HG03045 (cell line): Measurements from ENCODE around the gene TSN.

ENCODE experiments used
- ATAC-seq: cut with Tn5 transposase; IDR thresholded peaks from one replicate; pipeline ENCODE4 v1.9.1; 2021; ENCODE audit warnings: mild to moderate bottlenecking, moderate library complexity; ENCODE audit not compliant: unreplicated experiment

TSN gene

DNA sequence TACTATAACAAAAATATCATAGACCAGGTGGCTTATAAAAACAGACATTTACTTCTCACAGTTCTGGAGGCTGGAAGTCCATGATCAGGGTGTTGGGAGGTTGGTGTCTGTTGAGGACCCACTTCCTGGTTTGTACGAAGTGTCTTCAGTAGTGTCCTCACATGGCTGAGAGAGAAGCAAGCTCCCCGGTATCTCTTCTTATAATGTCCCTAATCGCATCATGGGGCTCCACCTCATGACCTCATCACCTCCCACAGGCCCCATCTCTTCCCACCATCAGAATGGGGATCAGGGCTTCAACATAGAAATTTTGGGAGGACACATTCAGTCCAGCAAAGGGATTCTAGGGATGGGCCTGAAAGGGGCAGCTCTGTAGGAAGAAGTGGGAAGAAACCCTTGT, 14.0 kb upstream of the TSN start:
- no peak for ATAC-seq

DNA sequence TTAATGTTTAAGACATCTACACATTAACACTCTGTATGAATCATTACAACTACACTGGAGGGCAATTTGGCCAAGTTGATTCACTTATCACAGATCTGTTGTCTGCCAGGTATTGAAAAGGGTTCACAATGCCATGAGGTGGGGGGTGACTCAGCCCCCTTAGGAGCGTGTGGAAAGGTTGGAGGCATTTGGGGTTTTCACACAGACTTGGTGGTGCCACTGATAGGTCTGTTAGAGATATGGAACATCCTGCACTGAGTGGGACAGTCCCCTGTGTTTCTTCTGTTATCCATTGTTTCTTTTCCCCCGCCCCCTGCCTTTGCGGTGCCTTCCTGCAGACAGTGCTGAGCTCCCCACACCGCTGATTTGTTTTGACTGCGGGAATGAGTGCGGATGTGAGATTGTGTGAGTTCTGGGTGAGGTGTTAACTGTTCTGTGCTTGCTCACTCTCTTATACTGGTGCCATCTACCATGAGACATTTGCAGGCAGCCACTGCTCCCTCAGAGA, 9.3 kb upstream of the TSN start:
- ATAC-seq: no peak

DNA sequence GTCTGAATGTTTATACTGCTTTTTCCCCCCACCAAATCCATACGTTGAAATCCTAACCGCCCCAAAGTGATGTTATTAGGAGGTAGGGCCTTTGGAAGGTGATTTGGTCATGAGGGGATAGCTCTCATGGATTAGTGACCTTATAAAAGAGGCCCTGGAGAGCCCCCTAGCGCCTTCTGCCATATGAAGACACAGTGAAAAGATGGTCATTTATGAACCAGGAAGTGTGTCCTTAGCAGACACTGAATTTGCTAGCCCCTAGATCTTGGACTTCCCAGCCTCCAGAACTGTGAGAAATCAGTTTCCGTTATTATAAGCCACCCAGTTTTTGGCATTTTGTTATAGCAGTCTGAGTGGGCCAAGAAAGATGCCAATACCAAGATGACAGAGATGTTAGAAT, 7.2 kb upstream of the TSN start:
- no peak for ATAC-seq

DNA sequence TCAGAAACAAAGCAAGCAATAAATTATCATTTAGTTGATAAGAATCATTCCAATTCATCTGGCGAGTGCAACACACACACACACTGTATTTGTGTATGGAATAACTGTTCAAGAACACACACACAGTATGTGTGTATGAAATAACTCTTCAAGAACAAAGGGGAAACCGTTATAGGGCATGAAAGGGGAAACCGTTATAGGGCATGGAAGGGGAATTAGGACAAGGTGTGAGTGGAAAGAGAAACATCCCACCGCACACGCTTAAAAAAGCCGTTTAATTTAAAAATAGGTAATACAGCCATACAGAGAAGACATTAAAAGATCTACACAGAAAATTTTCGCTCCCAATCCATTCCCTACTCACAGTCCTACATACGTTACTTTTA, 607 bp upstream of the TSN start:
- ATAC-seq: no peak

DNA sequence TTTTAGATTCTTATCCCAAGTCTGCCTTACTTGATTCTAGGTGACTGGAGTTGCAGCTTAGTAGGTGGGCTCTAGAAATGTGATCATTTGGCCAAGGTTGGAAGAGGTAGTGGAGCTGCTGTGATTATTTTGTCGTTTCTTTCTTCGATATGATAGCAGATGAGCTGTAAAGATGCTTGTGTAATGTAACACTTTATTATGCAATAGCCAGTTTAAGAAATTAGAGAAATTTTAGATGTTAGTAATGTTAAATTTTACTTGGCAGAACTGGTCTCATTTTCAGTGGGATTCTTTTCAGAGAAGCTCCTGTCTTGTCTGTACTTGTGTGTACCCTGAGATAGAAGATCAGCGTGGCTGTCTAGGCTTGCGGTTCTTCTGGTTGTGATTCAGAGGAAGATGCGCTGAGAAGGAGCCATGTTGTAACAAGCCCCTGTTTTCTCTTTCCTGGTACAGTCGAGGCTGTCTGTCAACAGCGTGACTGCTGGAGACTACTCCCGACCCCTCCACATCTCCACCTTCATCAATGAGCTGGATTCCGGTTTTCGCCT, 9.3 kb downstream of the TSN start:
- ATAC-seq: no peak

DNA sequence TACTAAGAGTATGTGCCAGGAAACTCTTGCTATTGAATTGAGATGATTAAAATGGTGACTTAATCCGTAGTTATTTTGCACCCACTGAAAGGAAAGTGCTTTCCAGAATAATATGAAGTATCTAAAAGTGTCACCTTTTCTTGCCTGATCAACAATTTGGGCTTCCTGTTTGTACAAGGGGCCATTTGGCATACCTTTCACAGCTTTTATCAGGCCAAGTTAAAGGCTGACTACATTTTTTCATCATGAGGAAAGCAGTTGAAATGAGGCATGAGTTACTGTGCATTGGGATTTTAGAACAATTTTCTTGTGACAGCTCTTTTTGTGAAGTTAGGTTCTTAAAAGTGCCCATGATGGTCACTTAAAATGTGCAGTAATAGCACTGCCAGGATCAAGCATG, 11.2 kb downstream of the TSN start:
- no peak for ATAC-seq

DNA sequence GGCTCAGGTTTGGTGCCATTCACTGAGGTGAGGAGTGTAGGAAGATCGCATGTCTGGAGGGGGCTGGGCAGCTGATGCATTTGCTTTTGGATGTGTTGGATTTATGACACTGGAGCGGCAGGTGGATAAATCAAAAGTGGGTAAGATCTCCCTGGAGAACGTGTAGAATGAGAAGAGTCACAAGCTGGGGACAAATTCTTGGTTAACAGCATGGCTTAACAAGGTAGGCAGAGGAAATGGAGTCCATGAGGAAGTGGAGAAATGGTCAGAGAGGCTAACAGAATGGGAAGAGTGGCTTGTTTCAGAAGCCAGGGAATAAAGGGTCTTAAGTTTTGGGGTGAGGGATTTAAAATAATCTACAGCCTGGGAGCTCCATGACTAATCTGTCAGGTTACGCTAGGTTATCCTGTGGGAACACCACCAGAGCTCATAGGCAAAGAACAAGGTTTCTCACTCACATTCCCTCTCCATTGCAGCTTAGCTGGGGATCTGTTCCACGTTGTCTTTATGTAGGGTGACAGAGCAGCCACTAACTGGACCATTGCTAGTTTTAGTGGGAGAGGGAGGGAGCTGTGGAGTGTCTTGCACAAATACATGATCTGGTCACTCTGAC, 12.8 kb downstream of the TSN start:
- no peak for ATAC-seq

DNA sequence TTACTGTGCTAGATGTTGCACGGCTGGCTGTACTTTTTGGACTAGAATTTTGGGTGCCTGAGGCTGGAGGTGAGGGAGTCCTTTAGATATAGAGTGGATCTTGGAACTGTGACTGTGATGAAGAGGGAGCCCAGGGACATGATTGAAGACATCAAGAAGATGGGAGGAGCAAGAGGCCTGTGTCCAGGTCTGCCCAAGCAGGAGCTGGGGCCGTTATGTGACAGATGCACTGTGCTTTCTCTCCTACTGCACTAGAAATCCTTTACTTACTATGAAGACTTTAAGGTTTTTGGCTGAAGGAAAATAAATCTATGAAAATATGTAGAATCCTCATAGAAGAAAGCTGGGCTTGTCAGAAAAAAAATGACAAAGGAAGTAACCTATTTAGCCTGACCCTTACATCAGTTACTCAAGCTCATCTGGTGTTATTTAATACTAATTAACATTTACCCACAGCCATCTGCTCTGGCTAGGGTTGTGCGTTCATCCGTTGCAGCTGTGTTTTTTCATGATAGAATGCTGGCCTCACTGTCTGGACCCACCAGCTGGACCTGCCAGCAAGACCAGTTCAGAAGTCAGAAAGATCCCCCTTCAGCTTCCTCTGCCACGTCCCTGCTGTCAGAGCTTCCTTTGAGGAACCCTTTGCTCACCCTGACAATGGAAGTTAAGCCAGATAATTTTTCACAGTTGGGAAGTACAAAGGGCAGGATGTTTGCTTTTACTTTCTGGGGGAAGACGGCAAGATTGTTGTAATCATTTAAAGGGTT, 16.7 kb downstream of the TSN start:
- no peak for ATAC-seq

DNA sequence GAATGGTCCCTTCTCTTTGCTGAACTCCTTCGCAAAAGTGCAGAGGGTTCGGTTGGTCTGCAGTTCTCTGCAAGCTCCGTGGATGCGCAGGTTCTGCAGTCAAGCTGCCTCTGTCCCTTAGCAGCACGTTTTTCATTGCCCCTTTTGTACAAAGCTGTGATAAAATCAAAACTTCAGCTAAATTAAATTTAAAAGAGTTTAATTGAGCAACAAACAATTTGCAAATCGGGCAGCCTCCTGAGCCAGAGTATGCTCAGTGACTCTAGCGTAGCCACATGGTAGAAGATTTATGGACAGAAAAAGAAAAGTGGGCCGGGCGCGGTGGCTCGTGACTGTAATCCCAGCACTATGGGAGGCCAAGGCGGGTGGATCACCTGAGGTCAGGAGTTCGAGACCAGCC, 18.8 kb downstream of the TSN start:
- ATAC-seq: no peak

DNA sequence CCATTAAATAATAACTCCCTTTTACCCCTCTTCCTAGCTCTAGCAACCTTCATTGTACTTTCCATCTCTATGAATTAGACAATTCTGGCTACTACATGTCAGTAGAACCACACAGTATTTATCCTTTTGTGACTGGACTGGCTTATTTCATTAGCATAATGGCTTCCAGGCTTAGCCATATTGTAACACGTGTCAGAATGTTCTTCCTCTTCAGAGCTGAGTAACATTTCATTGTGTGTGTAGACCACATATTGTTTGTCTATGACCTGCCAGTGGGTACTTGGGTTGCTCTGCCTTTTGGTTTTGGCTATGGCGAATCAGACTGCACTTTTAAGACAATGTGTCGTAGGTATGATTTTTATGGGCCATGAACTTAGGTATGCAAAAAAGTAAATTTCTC, 20.9 kb downstream of the TSN start:
- ATAC-seq: no peak

DNA sequence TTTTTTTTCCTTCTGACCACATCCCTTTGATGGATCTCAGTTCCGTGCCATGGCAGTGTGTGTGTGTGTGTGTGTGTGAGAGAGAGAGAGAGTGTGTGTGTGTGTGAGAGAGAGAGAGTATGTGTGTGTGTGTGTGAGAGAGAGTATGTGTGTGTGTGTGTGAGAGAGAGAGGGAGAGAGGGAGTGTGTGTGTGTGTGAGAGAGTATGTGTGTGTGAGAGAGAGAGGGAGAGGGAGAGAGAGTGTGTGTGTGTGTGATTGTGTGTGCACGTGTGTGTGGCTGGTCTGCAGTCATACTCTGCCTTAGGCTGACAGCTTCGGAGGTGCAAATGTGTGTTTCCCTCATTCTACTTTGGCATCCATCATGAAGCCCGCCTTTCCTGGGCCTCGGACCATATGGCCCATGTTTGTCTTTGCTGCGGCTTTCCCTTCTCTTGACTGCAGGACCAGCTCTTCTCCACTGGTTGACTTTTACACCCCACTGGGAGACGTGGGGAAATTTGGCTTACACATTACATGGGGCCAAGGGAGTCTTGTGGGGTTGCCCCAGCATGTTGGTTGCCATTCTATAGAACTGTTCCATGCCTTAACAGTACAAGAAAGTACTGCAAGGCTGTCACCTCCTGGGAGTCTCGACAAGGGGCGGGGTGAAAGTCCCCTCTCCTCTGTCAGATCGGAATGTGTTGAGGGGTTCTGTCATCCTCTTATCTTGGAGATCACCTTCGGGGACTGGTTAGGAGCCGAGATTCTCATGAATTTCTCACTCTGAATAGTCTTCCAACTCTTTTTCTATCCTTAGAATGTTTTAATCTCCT, 21.6 kb downstream of the TSN start:
- ATAC-seq: no peak

DNA sequence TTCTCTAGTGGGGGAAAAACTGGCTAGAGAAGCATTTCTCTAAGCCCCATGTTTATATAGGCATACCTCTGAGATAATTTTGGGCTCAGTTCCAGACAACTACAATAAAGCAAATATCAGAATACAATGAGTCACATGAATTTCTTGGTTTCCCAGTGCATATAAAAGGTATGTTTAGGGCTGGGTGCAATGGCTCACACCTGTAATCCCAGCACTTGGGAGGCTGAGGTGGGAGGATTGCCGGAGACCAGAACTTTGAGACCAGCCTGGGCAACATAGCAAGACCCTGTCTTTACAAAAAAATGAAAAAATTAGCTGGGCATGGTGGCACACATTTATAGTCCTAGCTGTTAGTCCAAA, 22.2 kb downstream of the TSN start:
- no peak for ATAC-seq

DNA sequence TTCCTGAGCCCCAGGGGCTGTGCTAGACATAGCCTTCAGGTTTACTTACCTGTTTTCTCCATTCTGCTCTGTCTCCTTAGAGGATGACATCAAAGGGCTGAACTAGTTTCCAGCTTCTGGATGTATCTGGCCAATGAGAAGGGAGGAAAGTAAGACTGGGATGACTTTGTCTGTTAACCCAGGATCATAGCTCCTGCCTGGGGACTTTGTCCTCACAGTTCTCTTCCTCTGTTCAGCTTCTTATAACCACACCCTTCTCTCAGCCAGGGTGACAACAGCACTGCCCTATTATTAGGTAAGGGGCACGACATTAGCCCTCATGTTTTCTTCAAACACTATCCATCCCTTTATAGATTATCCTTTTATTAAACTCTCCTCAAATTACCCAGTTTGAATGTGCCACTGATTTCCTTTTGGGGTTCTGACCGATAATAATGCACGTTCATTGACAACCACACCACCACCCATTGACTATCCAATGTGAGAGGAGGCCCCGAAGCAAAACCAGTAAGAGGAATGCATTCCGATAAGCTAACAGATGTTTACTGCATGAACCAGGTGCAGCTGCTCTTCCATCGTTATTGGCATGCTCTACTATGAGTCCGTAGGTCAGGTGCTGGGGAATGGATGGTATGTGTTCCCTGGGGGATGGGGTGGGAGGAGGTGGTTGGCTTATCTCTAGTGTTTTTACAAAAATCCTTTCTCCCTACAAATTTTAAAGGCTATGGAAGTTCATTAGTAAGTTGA, 23.5 kb downstream of the TSN start:
- ATAC-seq: no peak

DNA sequence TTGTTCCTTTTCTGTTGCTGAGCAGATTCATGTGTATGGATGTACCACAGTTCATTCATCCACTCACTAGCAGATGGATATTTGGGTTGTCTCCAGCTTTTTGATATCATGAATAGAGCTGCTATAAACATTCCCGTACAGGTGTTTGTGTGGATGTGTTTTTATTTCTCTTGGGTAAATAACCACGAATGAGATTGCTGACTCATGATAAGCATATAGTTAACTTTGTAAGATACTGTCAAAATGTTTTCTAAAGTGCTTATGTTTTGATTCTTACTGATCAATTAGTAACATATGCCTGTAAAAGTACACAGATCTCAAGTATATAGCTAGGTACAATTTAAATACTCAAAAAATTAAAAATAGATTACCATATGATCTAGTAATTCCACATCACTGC, 27.7 kb downstream of the TSN start:
- no peak for ATAC-seq

DNA sequence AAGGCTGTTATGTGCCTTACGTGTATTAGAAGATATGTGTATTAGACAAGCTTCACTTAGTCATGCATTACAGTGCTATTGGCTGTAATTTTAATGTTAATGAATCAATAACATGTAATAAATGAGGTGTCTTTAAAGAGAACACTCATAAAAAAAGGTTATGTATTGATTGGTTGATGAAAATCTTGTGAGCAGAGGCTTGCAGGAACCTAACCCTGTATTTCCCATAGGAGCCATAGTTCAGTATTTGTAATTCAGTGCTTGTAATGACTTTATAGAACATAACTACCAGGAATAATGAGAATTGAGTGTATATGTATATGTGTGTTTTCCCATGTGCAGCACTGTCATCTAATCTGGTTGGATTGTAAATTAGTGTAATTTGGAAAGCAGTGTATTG, 33.2 kb downstream of the TSN start:
- no peak for ATAC-seq

DNA sequence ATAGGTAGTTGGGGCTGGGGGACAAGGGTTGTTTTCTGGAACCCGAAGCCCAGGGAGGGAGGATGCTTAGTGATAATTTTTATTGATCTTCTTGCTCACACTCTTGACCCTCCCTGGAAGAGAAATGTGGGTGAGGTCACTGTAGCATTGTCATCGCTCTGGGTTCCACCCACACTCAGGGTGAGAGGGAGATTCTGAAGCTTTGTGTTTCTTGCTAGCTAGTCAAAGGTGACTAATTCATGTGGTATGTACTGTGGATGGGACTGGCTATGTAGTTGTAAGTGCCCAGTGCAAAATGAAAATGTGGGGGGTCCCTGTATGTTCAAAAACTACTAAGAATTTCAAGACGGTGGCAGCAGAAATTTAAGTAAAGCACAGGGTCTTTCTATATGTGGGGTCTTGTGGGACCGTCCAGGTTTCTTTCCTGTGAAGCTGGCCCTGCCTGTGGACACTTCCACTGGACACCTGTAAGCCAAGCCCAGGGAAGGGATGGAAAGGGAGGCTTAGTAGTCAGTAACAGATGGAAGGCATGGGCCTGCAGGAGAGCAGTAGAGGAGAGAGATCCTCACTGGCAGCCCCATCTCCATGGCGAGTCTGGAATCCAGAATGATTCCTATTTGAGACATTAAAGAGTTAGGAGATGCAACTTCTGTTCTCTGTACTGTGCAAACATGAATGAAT, 35.0 kb downstream of the TSN start:
- ATAC-seq: no peak

DNA sequence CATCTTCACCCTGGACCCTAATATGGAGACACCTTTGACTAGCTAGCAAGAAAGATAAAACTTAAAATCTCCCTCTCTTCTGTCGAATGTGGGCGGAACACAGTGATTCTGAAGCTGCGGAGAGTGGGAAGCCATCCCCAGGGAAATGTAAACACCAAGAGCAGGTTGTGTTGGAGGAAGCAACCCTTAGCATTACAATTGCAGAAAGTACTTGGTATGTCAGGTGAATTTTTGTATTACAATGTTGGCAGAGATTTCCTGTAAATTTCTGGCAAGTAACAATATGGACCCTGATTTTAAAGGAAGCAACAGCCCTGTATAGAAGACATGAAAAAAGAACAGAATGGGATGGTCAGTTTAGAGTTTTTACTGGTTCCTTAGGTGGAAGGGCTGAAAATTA, 35.8 kb downstream of the TSN start:
- ATAC-seq: no peak

DNA sequence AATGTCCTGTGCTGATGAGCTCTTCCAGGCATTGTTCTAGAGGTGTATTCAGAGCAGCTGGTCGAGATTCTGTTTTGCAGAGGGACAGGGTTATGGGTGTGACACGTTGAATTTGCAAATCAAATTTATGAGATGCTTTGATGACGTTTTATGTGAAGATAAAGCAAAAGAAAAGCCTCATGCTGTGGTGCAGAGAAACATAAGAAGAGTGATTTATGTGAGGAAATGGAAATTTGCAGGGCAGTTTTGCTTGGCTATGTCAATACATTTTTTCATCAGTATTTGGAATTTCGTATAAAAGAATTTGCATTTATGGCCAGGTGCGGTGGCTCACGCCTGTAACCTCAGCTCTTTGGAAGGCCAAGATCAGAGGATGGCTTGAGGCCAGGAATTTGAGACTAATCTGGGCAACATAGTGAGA, 36.4 kb downstream of the TSN start:
- ATAC-seq: no peak

DNA sequence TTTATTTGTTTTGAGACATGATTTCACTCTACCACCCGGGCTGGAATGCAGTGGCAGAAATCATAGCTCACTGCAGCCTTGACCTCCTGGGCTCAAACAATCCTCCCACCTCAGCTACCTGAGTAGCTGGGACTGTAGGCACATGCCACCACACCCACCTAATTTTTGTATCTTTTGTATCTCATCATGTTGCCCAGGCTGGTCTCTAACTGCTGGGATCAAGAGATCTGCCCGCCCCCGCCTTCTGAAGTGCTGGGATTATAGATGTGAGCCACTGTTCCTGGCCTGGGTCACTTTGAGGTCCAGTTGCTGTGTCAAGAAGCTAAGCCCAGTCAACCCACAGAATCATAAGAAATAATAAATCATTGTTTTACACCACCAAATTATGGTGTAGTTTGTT, 38.4 kb downstream of the TSN start:
- no peak for ATAC-seq

DNA sequence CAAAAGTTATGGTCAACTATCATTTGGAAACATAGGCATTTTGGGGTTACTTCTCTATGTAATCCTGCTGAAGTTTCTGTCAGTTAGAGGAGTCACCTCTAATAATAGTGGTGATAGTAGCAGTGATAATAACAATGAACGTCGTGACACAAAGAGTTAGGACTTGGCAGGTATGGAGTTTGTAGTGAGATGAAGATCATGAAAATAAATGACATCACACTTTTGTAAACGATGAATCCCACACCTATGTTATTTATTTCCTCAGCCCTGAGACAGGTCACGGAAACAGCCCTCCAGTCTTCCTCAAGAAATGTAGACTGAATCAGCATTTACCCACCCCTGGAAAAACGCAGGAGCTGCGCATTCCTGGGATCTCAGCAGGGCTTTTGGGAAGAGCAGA, 38.8 kb downstream of the TSN start:
- no peak for ATAC-seq
